Transverse colon (tissue), 4 donors: ENCODE results near the gene KRTAP29-1. TPM values are rescaled to one million over a fixed set of nuclear protein-coding genes. Genes with fewer than 3 reads are reported as not detected.

Source experiments
- DNase-seq: peaks from one replicate; pipeline ENCODE4 v3.0.0-alpha.2; 2019
- H3K27ac ChIP-seq, 4 donors: fragments of 200-600 bp; sonication (generic); 2 replicates each; pipeline ENCODE4 v1.5.1; 2016 to 2018; ENCODE audit warnings: inconsistent platforms in 4 of 4
- H3K27me3 ChIP-seq: fragments of 200-600 bp; sonication (generic); 2 replicates; pipeline ENCODE4 v1.5.1; 2017; ENCODE audit warnings: inconsistent platforms
- H3K36me3 ChIP-seq, 4 donors: fragments of 200-600 bp; sonication (generic); 2 replicates each; pipeline ENCODE4 v1.5.1; 2017 to 2019; ENCODE audit warnings: inconsistent platforms in 4 of 4
- H3K4me1 ChIP-seq, 4 donors: fragments of 200-600 bp; sonication (generic); 2 replicates each; pipeline ENCODE4 v1.5.1; 2017 to 2020; ENCODE audit warnings: inconsistent platforms in 4 of 4
- H3K4me3 ChIP-seq, 4 donors: fragments of 200-600 bp; sonication (generic); 1 replicate in 1 of 4; 2 replicates in 3 of 4; pipeline versions ENCODE4 v1.5.1 to v1.6.1; 2017 to 2019; ENCODE audit warnings: inconsistent platforms in 4 of 4
- H3K9me3 ChIP-seq, 2 donors: fragments of 200-600 bp; sonication (generic); 2 replicates each; pipeline ENCODE4 v1.5.1; 2017 to 2019; ENCODE audit warnings: inconsistent platforms in 2 of 2
- CTCF ChIP-seq, 5 experiments: fragments of 200-600 bp in 3 of 5; fragments of 450-650 bp in 2 of 5; sonication (generic) in 3 of 5; IDR thresholded peaks; 1 replicate in 2 of 5; 2 replicates in 3 of 5; pipeline ENCODE4 v1.5.1; 2016 to 2017; ENCODE audit warnings: antibody characterized with exemption in 5 of 5, inconsistent platforms in 3 of 5, mild to moderate bottlenecking in 2 of 5, moderate library complexity in 1 of 5
- EP300 ChIP-seq: sonication (generic); formaldehyde crosslinking; IDR thresholded peaks from one replicate; pipeline ENCODE4 v1.6.1; 2017; ENCODE audit warnings: antibody characterized with exemption, low read depth
- POLR2A ChIP-seq: fragments of 450-650 bp; IDR thresholded peaks from one replicate; pipeline ENCODE4 v1.6.1; 2016; ENCODE audit warnings: antibody characterized with exemption, mild to moderate bottlenecking, moderate library complexity
- POLR2AphosphoS5 ChIP-seq, 3 donors: sonication (generic); formaldehyde crosslinking; IDR thresholded peaks; one replicate each; pipeline ENCODE4 v1.6.1; 2016; ENCODE audit warnings: antibody characterized with exemption in 3 of 3
- WGBS, 2 donors: methylation state at CpG; one replicate each; pipeline ENCODE4 v1.1.5; 2018; ENCODE audit warnings: low coverage in 1 of 2; 5-methylcytosine and 5-hydroxymethylcytosine counted together
- in situ Hi-C, 4 donors: fragments of 200-750 bp; cut with MboI; loops; one replicate each; pipeline versions ENCODE4 v1.15.0 to v1.15.1; 2017; ENCODE audit warnings: low sequenced_read_pairs in 3 of 4, low pct_ligation_motif_present in 1 of 4, low pct_unique_long_range_greater_than_20kb in 1 of 4
- intact Hi-C: fragments of 100-400 bp; cut with DNase I; formaldehyde crosslinking; loops from one replicate; pipeline ENCODE4 v1.15.1; 2023; ENCODE audit warnings: low total_unique reads
- total RNA-seq, 4 donors: library from RNA; depleted of rRNA; stranded (reverse); fragments of >200 nt; gene quantifications; one replicate each; pipeline ENCODE4 v1.1.0, GENCODE V29; 2016

Gene KRTAP29-1
- total RNA-seq, 4 donors from 2014 or later: not detected

- H3K4me1 ChIP-seq: no peaks in the 10 kb centered on the region
- H3K36me3 ChIP-seq: no peaks in the 10 kb centered on the region
- no peak overlapping the region for H3K4me3 ChIP-seq
- DNase-seq: peak; percentile 56
- H3K27ac ChIP-seq: no peak overlapping the region
- TF ChIP-seq CTCF (IDR thresholded peaks at IDR 0.05) (peak; percentile 43 to 73 (median 67)), POLR2AphosphoS5 (IDR thresholded peaks at IDR 0.05) (no peak)
- 26 to 45% methylated on average over 4 to 13 of the region's 13 CpGs for WGBS, 2 donors
- H3K9me3 ChIP-seq: no peaks in the 10 kb centered on the region
- no peaks in the 10 kb centered on the region for H3K27me3 ChIP-seq
- intact Hi-C loops (no loop called here), in situ Hi-C loops (loop anchor here in 3 of 4 donors (10.0 to 25.0 kb wide), 2 partner anchors 415 to 517 kb away; partner anchors contain the start of gene KRT10 (in 1 of the 3))
These were observed 26.8 kb upstream of the KRTAP29-1 start for GRCh38 chr17:41329279-41329948.

- Histone ChIP-seq H3K9me3 (no peaks in the 10 kb centered on the region), H3K27ac (no peak overlapping the region), H3K36me3 (no peaks in the 10 kb centered on the region), H3K4me1 (no peaks in the 10 kb centered on the region), H3K27me3 (no peaks in the 10 kb centered on the region), H3K4me3 (no peak overlapping the region)
- intact Hi-C loops (no loop called here), in situ Hi-C loops (loop anchor here in 3 of 4 donors (10.0 to 25.0 kb wide), 2 partner anchors 413 to 516 kb away; partner anchors contain the start of gene KRT10 (in 1 of the 3))
- no peak for TF ChIP-seq CTCF (IDR thresholded peaks at IDR 0.05)
- TF ChIP-seq POLR2A: no peak
- TF ChIP-seq POLR2AphosphoS5 (IDR thresholded peaks at IDR 0.05): no peak
- no peak for TF ChIP-seq EP300
- no peak for DNase-seq
- WGBS, 2 donors: 60% methylated on average over 5 of the region's 7 CpGs; no CpG with 5 or more reads in 1 of the 2 donors
These were observed 25.6 kb upstream of the KRTAP29-1 start for GRCh38 chr17:41328207-41328606.

- H3K36me3 ChIP-seq: no peaks in the 10 kb centered on the region
- no peaks in the 10 kb centered on the region for H3K4me1 ChIP-seq
- intact Hi-C loops (no loop called here), in situ Hi-C loops (loop anchor here in 3 of 4 donors (10.0 to 25.0 kb wide), 2 partner anchors 413 to 515 kb away; partner anchors contain the start of gene KRT10 (in 1 of the 3))
- H3K27ac ChIP-seq: no peak overlapping the region
- no peak for DNase-seq
- no peaks in the 10 kb centered on the region for H3K9me3 ChIP-seq
- WGBS, 2 donors: 75% methylated on average over 8 of the region's 8 CpGs; no CpG with 5 or more reads in 1 of the 2 donors
- H3K4me3 ChIP-seq: no peak overlapping the region
- no peak for TF ChIP-seq CTCF (IDR thresholded peaks at IDR 0.05)
- TF ChIP-seq POLR2A: no peak
- no peak for TF ChIP-seq POLR2AphosphoS5 (IDR thresholded peaks at IDR 0.05)
- TF ChIP-seq EP300: no peak
- H3K27me3 ChIP-seq: no peaks in the 10 kb centered on the region
These were observed 24.9 kb upstream of the KRTAP29-1 start for GRCh38 chr17:41327411-41328120.
